HepG2 (cell line): Measurements from ENCODE around the gene CLDN9. TPM values are rescaled to one million over a fixed set of nuclear protein-coding genes. Genes with fewer than 3 reads are reported as not detected.

Experiments
- CREM ChIP-seq, 2 experiments: sonication (generic) in 1 of 2; formaldehyde crosslinking in 1 of 2; IDR thresholded peaks; 2 replicates each; pipeline versions ENCODE4 v1.4.0 to v1.6.1; 2016 to 2020; ENCODE audit warnings: antibody characterized with exemption in 1 of 2, mild to moderate bottlenecking in 1 of 2, missing genetic modification reagents in 1 of 2
- ETV5 ChIP-seq: IDR thresholded peaks from 2 replicates; pipeline ENCODE4 v1.6.1; 2018; ENCODE audit warnings: missing biosample characterization, missing genetic modification reagents, inconsistent platforms, borderline replicate concordance
- FOXA1 ChIP-seq, 2 experiments: fragments of 450-650 bp in 1 of 2; sonication (generic) in 1 of 2; formaldehyde crosslinking in 1 of 2; IDR thresholded peaks; 2 replicates each; pipeline versions ENCODE4 v1.4.0 to v1.6.1; 2016 to 2020; ENCODE audit warnings: missing genetic modification reagents in 1 of 2
- HDAC1 ChIP-seq: sonication (generic); formaldehyde crosslinking; IDR thresholded peaks from 2 replicates; pipeline ENCODE4 v1.5.1; 2020; ENCODE audit warnings: mild to moderate bottlenecking, missing genetic modification reagents
- KDM6A ChIP-seq: IDR thresholded peaks from 2 replicates; pipeline ENCODE4 v1.6.1; 2016; ENCODE audit warnings: low read depth
- ZBTB38 ChIP-seq: sonication (generic); formaldehyde crosslinking; IDR thresholded peaks from 2 replicates; pipeline ENCODE4 v1.5.1; 2020; ENCODE audit warnings: mild to moderate bottlenecking, missing genetic modification reagents
- ZNF235 ChIP-seq: sonication (generic); formaldehyde crosslinking; IDR thresholded peaks from 2 replicates; pipeline ENCODE4 v1.8.1; 2023; ENCODE audit warnings: mild to moderate bottlenecking, missing genetic modification reagents, borderline replicate concordance
- ZNF292 ChIP-seq: sonication (generic); formaldehyde crosslinking; IDR thresholded peaks from 2 replicates; pipeline ENCODE4 v1.8.1; 2022; ENCODE audit warnings: mild to moderate bottlenecking, low read depth, missing genetic modification reagents, borderline replicate concordance
- ZNF564 ChIP-seq: sonication (generic); formaldehyde crosslinking; IDR thresholded peaks from 2 replicates; pipeline ENCODE4 v1.8.1; 2023; ENCODE audit warnings: mild to moderate bottlenecking, missing genetic modification reagents
- ZNF598 ChIP-seq: sonication (generic); formaldehyde crosslinking; IDR thresholded peaks from 2 replicates; pipeline ENCODE4 v1.5.1; 2020; ENCODE audit warnings: mild to moderate bottlenecking, missing genetic modification reagents, borderline replicate concordance
- ZNF629 ChIP-seq: sonication (generic); formaldehyde crosslinking; conservative IDR thresholded peaks from 2 replicates; pipeline ENCODE4 v1.5.0; 2020; ENCODE audit warnings: missing genetic modification reagents
- polyA plus RNA-seq, 8 experiments: library from polyadenylated mRNA; depleted of rRNA in 3 of 8; stranded (reverse) in 7 of 8; unstranded in 1 of 8; fragments of >200 nt; fragmentation: Illumina TruSeq in 4 of 8; extraction: Trizol in 4 of 8; gene quantifications; 2 replicates each; pipeline versions ENCODE4 v1.2.1 to v1.2.3, GENCODE V29; 2011 to 2016; ENCODE audit warnings: low read depth in 4 of 8, missing spikeins in 1 of 8, mixed read lengths in 1 of 8; ENCODE audit not compliant: insufficient read depth in 1 of 8
- total RNA-seq, 5 experiments: library from RNA; depleted of rRNA; stranded (reverse); fragments of >200 nt; fragmentation: Illumina TruSeq; extraction: Trizol; gene quantifications; 2 replicates each; pipeline ENCODE4 v1.2.3, GENCODE V29; 2016; ENCODE audit warnings: low read depth in 1 of 5
- TF ChIP-seq, protein P1 (sequence below): sonication (generic); formaldehyde crosslinking; IDR thresholded peaks from 2 replicates; pipeline ENCODE4 v1.4.0; 2020; ENCODE audit warnings: mild to moderate bottlenecking, missing genetic modification reagents
- TF ChIP-seq, protein P2 (sequence below): sonication (generic); formaldehyde crosslinking; conservative IDR thresholded peaks from 2 replicates; pipeline ENCODE4 v1.4.0; 2020; ENCODE audit warnings: missing genetic modification reagents
- TF ChIP-seq, protein P3 (sequence below): sonication (generic); formaldehyde crosslinking; IDR thresholded peaks from 2 replicates; pipeline ENCODE4 v1.4.0; 2020; ENCODE audit warnings: low read depth, mild to moderate bottlenecking, missing genetic modification reagents
- TF ChIP-seq, protein P4 (sequence below): sonication (generic); formaldehyde crosslinking; IDR thresholded peaks from 2 replicates; pipeline ENCODE4 v1.4.0; 2020; ENCODE audit warnings: mild to moderate bottlenecking, missing genetic modification reagents
- TF ChIP-seq, protein P5 (sequence below): fragments of 450-650 bp; IDR thresholded peaks from 2 replicates; pipeline ENCODE4 v1.6.1; 2017; ENCODE audit warnings: mild to moderate bottlenecking
- TF ChIP-seq, protein P6 (sequence below): sonication (generic); formaldehyde crosslinking; IDR thresholded peaks from 2 replicates; pipeline ENCODE4 v1.5.1; 2020; ENCODE audit warnings: missing genetic modification reagents, mild to moderate bottlenecking, borderline replicate concordance

The CLDN9 gene
- total and polyA plus RNA-seq, 2 of the 13 experiments (the other 11 are each of a cell fraction or from before 2014, with no cell fraction given), result 0.15 to 0.26 TPM

DNA sequence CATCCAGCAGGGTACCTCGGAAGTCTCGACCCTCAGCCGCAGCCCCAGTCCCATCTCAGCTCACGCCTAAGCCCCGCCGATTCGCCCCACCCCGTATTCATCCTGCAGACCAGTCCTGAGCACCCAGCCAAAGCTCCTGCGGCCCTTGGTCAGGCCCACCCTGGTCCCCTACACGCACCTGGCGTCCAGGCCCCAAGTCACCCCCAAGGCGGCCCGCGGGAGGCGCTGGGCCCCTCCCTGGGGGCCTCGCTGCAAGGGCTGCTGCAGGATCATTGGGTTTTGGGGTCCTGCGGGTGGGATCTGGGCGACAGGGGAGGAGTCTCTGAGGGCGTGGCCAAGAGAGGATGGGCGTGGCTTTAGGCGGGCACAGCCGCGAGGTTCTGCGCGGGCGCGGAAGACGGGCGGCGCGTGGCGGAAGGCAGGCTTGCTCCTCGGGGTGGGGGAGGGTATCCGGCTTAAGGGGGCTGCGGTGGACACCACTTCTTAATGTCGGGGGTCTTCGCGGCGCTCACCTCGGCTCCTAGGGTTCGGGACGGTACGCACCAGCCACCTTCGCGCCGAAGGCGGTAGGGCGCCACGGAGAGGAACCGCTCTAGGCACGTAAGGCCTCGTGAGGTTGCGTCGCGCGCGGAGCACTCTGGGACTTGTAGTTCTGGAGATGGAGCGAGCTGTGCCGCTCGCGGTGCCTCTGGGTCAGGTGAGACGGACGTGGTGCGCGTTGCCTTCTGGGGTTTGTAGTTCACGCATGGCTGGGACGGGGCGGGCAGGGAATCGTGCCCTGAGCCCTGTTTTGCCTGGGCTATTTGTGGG is 11.2 kb downstream of the CLDN9 start, which contains the start of the genes HCFC1R1 and THOC6 (continued):
- TF ChIP-seq, protein P1, sequence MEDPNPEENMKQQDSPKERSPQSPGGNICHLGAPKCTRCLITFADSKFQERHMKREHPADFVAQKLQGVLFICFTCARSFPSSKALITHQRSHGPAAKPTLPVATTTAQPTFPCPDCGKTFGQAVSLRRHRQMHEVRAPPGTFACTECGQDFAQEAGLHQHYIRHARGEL (CRISPR knock-in tag), result no peak
- peak; percentile 98 for TF ChIP-seq CREM (IDR thresholded peaks at IDR 0.05)
- no peak; the same call in 1 of the 2 replicates for TF ChIP-seq CREM (CRISPR knock-in tag; IDR thresholded peaks at IDR 0.05)
- no peak for TF ChIP-seq ZNF629
- TF ChIP-seq, protein P2, sequence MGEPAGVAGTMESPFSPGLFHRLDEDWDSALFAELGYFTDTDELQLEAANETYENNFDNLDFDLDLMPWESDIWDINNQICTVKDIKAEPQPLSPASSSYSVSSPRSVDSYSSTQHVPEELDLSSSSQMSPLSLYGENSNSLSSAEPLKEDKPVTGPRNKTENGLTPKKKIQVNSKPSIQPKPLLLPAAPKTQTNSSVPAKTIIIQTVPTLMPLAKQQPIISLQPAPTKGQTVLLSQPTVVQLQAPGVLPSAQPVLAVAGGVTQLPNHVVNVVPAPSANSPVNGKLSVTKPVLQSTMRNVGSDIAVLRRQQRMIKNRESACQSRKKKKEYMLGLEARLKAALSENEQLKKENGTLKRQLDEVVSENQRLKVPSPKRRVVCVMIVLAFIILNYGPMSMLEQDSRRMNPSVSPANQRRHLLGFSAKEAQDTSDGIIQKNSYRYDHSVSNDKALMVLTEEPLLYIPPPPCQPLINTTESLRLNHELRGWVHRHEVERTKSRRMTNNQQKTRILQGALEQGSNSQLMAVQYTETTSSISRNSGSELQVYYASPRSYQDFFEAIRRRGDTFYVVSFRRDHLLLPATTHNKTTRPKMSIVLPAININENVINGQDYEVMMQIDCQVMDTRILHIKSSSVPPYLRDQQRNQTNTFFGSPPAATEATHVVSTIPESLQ (CRISPR knock-in tag), result 0 out of 2 replicates have a peak, but pooled peaks have one; percentile 37
- TF ChIP-seq, protein P3, sequence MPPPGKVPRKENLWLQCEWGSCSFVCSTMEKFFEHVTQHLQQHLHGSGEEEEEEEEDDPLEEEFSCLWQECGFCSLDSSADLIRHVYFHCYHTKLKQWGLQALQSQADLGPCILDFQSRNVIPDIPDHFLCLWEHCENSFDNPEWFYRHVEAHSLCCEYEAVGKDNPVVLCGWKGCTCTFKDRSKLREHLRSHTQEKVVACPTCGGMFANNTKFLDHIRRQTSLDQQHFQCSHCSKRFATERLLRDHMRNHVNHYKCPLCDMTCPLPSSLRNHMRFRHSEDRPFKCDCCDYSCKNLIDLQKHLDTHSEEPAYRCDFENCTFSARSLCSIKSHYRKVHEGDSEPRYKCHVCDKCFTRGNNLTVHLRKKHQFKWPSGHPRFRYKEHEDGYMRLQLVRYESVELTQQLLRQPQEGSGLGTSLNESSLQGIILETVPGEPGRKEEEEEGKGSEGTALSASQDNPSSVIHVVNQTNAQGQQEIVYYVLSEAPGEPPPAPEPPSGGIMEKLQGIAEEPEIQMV (CRISPR knock-in tag), result peak; percentile 81
- TF ChIP-seq ZNF235, result no peak
- peak; percentile 51 for TF ChIP-seq ZBTB38 (CRISPR knock-in tag)
- TF ChIP-seq, protein P4, sequence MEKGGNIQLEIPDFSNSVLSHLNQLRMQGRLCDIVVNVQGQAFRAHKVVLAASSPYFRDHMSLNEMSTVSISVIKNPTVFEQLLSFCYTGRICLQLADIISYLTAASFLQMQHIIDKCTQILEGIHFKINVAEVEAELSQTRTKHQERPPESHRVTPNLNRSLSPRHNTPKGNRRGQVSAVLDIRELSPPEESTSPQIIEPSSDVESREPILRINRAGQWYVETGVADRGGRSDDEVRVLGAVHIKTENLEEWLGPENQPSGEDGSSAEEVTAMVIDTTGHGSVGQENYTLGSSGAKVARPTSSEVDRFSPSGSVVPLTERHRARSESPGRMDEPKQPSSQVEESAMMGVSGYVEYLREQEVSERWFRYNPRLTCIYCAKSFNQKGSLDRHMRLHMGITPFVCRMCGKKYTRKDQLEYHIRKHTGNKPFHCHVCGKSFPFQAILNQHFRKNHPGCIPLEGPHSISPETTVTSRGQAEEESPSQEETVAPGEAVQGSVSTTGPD (CRISPR knock-in tag), result no peak
- peak; percentile 66 for TF ChIP-seq ETV5
- peak; percentile 47 for TF ChIP-seq HDAC1 (CRISPR knock-in tag)
- TF ChIP-seq ZNF564, result peak; percentile 49; the same call in 1 of the 2 replicates
- TF ChIP-seq KDM6A, result peak; percentile 23; the same call in 1 of the 2 replicates
- TF ChIP-seq, protein P5, sequence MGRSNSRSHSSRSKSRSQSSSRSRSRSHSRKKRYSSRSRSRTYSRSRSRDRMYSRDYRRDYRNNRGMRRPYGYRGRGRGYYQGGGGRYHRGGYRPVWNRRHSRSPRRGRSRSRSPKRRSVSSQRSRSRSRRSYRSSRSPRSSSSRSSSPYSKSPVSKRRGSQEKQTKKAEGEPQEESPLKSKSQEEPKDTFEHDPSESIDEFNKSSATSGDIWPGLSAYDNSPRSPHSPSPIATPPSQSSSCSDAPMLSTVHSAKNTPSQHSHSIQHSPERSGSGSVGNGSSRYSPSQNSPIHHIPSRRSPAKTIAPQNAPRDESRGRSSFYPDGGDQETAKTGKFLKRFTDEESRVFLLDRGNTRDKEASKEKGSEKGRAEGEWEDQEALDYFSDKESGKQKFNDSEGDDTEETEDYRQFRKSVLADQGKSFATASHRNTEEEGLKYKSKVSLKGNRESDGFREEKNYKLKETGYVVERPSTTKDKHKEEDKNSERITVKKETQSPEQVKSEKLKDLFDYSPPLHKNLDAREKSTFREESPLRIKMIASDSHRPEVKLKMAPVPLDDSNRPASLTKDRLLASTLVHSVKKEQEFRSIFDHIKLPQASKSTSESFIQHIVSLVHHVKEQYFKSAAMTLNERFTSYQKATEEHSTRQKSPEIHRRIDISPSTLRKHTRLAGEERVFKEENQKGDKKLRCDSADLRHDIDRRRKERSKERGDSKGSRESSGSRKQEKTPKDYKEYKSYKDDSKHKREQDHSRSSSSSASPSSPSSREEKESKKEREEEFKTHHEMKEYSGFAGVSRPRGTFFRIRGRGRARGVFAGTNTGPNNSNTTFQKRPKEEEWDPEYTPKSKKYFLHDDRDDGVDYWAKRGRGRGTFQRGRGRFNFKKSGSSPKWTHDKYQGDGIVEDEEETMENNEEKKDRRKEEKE, result no peak
- no peak for TF ChIP-seq FOXA1 (IDR thresholded peaks at IDR 0.05)
- TF ChIP-seq FOXA1 (CRISPR knock-in tag; IDR thresholded peaks at IDR 0.05), result peak; percentile 57
- TF ChIP-seq, protein P6, sequence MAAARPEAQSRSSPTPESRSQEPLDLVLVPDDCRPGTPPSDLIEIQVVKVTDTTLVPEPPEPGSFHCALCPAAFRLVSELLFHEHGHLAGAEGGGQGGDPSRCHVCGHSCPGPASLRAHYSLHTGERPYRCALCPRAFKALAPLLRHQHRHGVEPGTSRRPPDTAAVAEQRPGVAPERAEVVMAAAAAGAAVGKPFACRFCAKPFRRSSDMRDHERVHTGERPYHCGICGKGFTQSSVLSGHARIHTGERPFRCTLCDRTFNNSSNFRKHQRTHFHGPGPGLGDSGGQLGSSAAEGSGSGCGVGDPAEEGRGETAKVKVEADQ (CRISPR knock-in tag), result peak; percentile 88
- peak; percentile 98; the same call in 1 of the 2 replicates for TF ChIP-seq ZNF598
- no peak for TF ChIP-seq ZNF292 (CRISPR knock-in tag)
